GM19238 (cell line): ENCODE data around the gene CAMTA1.

Source experiments
- DNase-seq: peaks from one replicate; pipeline ENCODE4 v3.0.0; 2011; ENCODE audit warnings: low spot score; ENCODE audit not compliant: insufficient read length

The CAMTA1 gene

DNA sequence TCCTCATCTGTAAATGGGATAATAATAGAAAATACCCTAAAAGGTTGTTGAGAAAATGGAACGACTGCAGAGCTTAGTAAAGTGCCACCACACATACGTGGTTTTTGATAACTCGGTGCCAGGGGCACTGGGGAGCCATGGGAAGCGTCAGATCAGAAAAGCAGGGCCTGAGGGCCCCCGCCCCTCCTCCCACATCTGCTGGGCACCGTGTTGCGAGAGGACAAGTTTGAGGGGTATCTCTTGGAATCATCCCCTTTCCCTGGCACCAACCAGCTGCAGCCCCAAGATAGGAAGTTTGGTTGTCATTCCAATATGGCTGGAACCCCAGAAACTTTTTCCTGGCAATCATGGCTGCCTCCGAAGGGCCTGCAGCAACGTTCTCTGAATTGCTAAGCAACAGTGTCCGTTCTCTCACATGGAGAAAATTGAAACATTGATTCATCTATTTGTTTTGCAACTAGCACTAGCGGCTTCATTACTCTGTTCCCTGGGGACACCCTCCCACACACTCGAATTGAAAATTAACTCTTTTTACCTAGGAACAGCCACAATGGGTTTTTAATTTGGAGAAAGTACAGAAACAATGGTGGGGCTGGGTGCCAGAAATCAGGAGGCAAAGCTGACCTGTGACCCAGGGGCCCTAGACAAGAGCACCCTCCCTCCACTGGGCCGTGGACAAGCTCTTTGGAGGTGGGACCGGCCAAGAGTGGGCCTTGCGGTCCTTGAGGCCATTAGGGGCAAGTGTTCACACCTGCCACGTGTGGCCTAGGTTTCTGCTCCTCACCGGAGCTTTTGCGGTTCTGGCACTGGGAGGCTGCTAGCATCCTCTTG lies 795.9 kb downstream of the CAMTA1 start:
- DNase-seq, result no peak

GRCh38 chr1:7581754-7582459 lies 796.7 kb downstream of the CAMTA1 start:
- DNase-seq, result no peak

DNA sequence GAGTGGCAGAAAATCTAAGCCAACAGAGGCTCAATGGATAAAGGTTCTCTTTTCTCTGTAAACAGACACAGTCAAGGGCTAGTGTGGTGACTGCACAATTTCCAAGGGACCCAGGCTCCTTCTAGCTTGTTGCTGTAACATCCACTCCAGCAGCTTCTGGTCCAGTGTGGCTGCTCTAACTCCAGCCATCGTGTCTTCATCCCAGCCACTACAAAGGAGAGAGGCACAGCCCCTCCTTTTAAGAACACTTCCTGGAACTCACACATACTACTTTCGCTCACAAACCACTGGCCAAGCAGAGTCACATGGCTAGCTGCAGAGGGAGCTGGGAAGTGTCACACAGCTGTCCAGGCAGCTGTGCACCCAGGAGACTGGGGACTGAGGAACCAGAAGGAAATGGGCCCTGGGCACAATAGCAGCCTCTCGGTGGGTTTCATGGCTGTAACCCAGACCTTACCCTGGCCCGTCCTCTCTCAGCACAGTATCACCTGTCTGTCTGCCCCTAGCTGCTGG lies 797.3 kb downstream of the CAMTA1 start:
- DNase-seq, result no peak

DNA sequence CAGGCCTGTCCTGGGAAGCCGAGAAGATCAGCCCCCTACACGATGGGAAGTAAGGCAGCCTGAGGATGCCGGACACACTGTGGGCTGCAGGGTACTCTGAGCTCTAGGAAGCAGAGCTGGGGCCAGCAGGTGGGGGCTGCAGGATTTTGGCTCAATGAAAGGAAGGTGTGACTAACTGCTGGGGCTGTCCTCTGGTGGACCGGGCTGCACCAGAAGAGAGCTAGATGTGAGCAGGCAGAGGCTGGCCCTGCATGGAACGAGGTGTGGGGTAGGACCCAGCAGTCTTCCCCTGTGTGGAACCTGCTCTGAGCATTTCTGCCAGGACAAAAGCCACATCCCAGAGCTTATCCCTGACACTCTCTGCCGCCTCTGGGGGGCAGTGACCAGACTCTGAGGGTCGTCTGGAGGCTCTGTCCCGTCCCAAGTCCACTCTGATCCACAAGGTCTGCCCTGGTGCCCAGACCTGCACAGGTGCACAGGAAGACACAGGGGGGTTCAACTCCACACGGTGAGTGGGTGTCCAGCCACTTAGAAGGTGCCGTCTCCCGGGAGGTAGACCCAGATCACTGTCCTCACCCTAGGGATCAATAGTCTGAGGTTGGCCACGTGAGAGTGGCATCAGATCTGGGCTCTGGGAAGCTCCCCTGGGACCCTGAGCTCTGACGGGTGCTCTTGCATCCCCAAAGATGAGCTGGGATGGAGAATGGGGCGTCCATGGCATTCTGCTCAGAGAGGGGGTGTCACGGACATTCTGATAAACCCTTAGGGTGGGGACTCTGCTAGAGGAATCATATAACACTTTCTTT lies 798.2 kb downstream of the CAMTA1 start:
- DNase-seq, result no peak

- no peak for DNase-seq
Measured at GRCh38 chr1:7584157-7584556, 798.9 kb downstream of the CAMTA1 start.

DNA sequence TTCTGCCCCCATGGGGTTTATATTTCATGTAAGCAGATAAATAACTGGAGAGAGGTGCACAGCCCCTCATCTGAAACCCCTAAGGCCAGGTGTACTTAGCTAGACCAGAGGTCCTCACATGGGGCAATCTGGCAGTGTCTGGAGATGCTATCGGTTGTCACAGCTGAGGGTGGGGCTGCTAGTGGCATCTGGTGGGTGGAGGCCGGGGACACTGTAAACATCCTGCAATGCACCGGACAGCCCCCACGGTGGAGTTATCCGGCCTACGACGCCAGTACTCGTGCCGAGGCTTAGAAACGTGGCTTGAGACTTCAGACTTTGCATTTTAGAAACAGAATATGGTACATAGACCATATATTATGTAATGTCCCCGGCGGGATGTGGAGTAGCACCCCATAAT lies 799.4 kb downstream of the CAMTA1 start:
- no peak for DNase-seq

GRCh38 chr1:7585216-7585907 lies 800.1 kb downstream of the CAMTA1 start:
- no peak for DNase-seq

- no peak for DNase-seq
Measured at GRCh38 chr1:7586031-7586941, 801.0 kb downstream of the CAMTA1 start.

DNA sequence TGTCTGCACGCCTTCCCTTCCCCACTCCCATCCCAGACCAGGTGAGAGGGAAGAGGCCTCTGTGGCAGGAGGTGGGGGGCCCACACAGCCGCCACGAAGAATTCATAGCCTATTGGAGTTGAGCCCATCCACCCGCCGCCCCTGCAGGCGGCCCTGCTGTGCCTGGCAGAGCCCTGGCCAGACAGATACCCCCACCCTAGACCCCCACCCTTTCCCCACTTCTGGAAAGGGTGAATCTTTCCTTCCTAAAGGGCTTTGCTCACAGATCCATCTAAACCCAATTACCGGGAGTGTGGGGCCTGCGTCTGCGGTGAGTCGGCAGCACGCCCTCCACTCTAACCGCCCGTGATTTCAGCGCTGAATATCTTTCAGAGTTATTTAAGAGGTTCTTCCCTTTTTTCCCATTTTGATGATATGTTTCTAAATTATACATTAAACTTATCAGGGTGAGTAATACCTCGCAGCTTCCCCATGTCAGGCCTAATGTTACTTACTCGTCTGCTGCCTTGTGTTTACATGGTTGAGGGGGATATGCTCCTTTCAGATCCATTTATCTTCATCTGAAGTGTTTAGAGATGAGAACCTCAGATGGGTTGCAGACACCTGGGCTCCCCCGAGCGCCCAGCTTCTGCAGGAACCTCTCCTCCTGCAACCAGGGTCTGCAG lies 802.0 kb downstream of the CAMTA1 start:
- DNase-seq, result no peak

GRCh38 chr1:7587773-7588456 lies 802.7 kb downstream of the CAMTA1 start:
- DNase-seq, result no peak

- no peak for DNase-seq
Measured at GRCh38 chr1:7588457-7588827, 803.2 kb downstream of the CAMTA1 start.

- no peak for DNase-seq
Measured at GRCh38 chr1:7589080-7589735, 804.0 kb downstream of the CAMTA1 start.

DNA sequence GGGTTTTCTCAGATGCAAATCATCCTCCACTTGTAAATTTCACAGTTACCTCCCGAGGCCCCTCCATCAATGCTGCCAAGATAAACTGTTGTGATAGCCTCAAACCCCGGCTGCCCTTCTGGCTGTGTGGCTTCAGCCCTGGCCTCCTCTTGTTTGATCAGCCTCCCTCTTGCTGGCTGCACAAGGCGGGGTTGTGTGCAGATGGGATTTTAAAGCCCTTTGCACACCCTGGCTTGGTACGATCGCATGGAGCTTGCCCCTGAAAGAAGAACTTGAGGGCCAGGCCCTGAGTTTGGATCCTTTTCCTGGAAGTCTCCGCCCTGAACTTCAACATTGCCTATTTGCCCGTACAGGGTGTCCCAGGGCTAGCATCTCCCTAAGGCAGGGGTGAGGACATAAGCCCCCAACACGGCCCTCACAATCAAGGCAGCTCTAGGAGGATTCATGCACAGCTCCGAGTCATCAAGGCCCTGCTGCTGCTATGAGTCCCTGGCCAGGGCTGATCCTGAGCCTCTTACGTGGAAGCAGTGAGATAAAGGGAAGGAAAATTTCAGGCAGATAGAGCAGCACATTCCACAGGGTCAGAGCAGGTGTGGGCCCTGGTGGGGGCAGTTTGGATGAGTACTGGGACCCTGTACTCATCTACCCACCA lies 804.6 kb downstream of the CAMTA1 start:
- DNase-seq, result no peak

GRCh38 chr1:7590426-7590790 lies 805.2 kb downstream of the CAMTA1 start:
- no peak for DNase-seq

- DNase-seq, result no peak
Measured at GRCh38 chr1:7591565-7591964, 806.3 kb downstream of the CAMTA1 start.

DNA sequence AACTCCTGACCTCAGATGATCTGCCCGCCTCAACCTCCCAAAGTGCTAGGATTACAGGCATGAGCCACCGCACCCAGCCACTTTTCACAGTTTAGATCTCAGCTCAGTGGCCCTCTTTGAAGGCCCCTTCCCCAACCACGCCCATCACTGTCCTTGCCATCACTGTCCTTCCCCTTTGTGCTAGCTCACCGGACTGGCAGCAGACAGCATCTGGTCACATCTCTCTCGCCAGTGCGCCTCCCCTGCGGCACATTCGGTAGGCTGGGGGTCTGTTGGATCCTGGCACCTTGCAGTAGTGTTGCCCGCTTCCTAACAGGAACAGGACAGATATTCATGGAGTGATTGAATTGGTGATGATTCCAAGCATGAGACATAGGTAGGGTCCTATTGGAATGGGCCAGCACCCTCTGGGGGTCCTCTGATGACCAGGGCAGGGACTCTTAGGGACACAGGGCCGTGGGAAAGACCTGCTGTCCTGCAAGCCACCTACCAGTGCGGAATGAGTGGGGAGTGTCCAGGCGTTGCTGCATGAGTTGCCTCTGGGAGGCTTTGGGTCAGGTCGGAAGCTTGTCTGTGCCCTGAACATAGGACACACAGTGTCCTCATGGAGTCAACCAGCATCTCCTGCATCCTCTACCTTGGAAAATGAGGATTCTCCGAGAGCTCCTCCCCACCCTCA lies 807.0 kb downstream of the CAMTA1 start:
- DNase-seq, result no peak

- no peak for DNase-seq
Measured at GRCh38 chr1:7594002-7594713, 808.9 kb downstream of the CAMTA1 start.
